Peyer's patch (tissue), 4 donors: ENCODE measurements around the gene STX10. TPM values are rescaled to one million over a fixed set of nuclear protein-coding genes. Genes with fewer than 3 reads are reported as not detected.

Experiments used
- DNase-seq, 3 donors: peaks; one replicate each; pipeline ENCODE4 v3.0.0-alpha.2; 2017 to 2019
- H3K27ac ChIP-seq, 4 donors: fragments of 200-600 bp; sonication (generic); one replicate each; pipeline ENCODE4 v1.5.1; 2016 to 2019
- H3K27me3 ChIP-seq, 2 donors: fragments of 200-600 bp; sonication (generic); one replicate each; pipeline ENCODE4 v1.5.1; 2019
- H3K36me3 ChIP-seq, 3 donors: fragments of 200-600 bp; sonication (generic); one replicate each; pipeline ENCODE4 v1.5.1; 2016 to 2019
- H3K4me1 ChIP-seq, 4 donors: fragments of 200-600 bp; sonication (generic); one replicate each; pipeline ENCODE4 v1.5.1; 2016 to 2019
- H3K4me3 ChIP-seq, 4 donors: fragments of 200-600 bp; sonication (generic); 1 replicate in 3 of 4; 2 replicates in 1 of 4; pipeline ENCODE4 v1.5.1; 2016 to 2019; ENCODE audit warnings: mild to moderate bottlenecking in 1 of 4
- H3K9me3 ChIP-seq, 4 donors: fragments of 200-600 bp; sonication (generic); one replicate each; pipeline ENCODE4 v1.5.1; 2016 to 2019; ENCODE audit warnings: mild to moderate bottlenecking in 1 of 4
- POLR2A ChIP-seq, 2 donors: fragments of 450-650 bp; IDR thresholded peaks; one replicate each; pipeline ENCODE4 v1.5.1; 2017; ENCODE audit warnings: antibody characterized with exemption in 2 of 2, mild to moderate bottlenecking in 2 of 2, moderate library complexity in 2 of 2
- total RNA-seq, 4 donors: library from RNA; depleted of rRNA; stranded (reverse); fragments of >200 nt; gene quantifications; one replicate each; pipeline ENCODE4 v1.1.0, GENCODE V29; 2016
- TF ChIP-seq, protein P1 (sequence below), 6 experiments: fragments of 450-650 bp in 4 of 6; fragments of 200-600 bp in 2 of 6; sonication (generic) in 1 of 6; IDR thresholded peaks; one replicate each; pipeline ENCODE4 v1.5.1; 2017 to 2019; ENCODE audit warnings: antibody characterized with exemption in 6 of 6, mild to moderate bottlenecking in 3 of 6, moderate library complexity in 1 of 6

Gene STX10
- total RNA-seq, 4 donors from 2014 or later = 78.1 to 199 (median 107) TPM

DNA sequence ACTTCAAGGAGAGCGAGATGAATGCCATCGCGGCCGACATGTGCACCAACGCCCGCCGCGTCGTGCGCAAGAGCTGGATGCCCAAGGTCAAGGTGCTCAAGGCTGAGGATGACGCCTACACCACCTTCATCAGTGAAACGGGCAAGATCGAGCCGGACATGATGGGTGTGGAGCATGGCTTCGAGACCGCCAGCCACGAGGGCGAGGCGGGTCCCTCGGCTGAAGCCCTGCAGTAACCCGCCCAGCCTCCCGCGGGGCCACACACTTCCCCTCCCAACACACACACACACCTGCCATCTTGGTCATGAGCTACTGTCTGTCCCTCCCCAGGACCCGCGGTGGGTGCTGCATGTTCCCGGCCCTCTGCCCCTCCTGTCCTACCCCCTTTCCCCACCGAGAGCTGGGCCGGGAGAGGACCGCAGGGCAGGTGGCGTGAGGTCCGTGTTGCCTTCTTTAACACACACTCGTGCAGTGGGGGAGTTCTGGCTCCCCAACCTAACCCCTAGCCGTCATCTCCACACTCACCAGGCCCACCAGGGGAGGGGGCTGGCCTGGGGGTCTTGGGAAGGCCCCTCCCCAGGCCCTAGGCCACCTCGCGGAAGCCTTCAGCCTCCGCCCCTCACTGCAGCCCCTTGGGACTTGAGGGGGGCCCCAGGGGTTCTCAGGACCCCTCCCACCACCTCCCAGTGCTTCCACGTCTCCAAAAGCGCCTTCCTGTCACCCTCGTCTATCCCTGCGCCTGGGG lies 11.8 kb downstream of the STX10 start:
- DNase-seq = no peak
- H3K36me3 ChIP-seq = peaks cover 0 to 55% (median 0%) of the 10 kb centered on the region in 3 donors
- H3K4me1 ChIP-seq = no peaks in the 10 kb centered on the region
- TF ChIP-seq, protein P1, sequence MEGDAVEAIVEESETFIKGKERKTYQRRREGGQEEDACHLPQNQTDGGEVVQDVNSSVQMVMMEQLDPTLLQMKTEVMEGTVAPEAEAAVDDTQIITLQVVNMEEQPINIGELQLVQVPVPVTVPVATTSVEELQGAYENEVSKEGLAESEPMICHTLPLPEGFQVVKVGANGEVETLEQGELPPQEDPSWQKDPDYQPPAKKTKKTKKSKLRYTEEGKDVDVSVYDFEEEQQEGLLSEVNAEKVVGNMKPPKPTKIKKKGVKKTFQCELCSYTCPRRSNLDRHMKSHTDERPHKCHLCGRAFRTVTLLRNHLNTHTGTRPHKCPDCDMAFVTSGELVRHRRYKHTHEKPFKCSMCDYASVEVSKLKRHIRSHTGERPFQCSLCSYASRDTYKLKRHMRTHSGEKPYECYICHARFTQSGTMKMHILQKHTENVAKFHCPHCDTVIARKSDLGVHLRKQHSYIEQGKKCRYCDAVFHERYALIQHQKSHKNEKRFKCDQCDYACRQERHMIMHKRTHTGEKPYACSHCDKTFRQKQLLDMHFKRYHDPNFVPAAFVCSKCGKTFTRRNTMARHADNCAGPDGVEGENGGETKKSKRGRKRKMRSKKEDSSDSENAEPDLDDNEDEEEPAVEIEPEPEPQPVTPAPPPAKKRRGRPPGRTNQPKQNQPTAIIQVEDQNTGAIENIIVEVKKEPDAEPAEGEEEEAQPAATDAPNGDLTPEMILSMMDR (IDR thresholded peaks at IDR 0.05) = no peak
- no peak for TF ChIP-seq POLR2A (IDR thresholded peaks at IDR 0.05)
- H3K27ac ChIP-seq = no peak overlapping the region
- H3K9me3 ChIP-seq = no peaks in the 10 kb centered on the region
- no peaks in the 10 kb centered on the region for H3K27me3 ChIP-seq
- no peak overlapping the region for H3K4me3 ChIP-seq

DNA sequence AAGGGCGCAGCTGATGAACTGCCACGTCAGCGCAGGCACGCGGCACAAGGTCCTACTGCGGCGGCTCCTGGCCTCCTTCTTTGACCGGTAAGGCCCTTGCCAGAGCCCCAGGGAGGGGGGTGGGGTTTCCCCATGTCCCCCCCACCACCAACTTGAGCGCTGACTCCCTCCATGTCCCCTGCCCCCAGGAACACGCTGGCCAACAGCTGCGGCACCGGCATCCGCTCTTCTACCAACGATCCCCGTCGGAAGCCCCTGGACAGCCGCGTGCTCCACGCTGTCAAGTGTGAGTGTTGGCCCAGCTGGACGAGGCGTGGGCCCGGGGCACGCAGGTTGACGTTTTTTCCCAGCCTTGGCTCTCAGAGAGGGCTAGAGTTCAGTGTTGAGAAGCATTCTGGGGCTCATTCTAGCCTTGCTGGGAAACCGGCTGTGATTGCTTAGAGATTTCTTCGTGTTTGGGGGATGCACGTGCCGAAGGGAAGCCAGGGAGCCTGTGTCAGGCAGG lies 12.8 kb downstream of the STX10 start:
- TF ChIP-seq POLR2A (IDR thresholded peaks at IDR 0.05) = no peak
- TF ChIP-seq, protein P1 (IDR thresholded peaks at IDR 0.05) = no peak
- H3K36me3 ChIP-seq = peaks cover 0 to 52% (median 0%) of the 10 kb centered on the region in 3 donors
- no peaks in the 10 kb centered on the region for H3K4me1 ChIP-seq

DNA sequence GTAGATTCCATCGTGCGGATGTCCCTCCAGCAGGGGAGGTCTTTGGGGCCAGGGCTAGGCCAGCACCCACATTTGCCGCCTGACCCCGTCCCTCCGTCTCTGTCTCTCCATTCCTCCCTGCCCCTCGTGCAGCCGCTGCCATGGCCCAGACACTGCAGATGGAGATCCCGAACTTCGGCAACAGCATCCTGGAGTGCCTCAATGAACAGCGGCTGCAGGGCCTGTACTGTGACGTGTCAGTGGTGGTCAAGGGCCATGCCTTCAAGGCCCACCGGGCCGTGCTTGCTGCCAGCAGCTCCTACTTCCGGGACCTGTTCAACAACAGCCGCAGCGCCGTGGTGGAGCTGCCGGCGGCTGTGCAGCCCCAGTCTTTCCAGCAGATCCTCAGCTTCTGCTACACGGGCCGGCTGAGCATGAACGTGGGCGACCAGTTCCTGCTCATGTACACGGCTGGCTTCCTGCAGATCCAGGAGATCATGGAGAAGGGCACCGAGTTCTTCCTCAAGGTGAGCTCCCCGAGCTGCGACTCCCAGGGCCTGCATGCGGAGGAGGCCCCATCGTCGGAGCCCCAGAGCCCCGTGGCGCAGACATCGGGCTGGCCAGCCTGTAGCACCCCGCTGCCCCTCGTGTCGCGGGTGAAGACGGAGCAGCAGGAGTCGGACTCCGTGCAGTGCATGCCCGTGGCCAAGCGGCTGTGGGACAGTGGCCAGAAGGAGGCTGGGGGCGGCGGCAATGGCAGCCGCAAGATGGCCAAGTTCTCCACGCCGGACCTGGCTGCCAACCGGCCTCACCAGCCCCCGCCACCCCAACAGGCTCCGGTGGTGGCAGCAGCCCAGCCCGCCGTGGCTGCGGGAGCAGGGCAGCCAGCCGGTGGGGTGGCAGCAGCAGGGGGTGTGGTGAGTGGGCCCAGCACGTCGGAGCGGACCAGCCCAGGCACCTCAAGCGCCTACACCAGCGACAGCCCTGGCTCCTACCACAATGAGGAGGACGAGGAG lies 14.8 kb downstream of the STX10 start:
- no peaks in the 10 kb centered on the region for H3K4me1 ChIP-seq
- H3K36me3 ChIP-seq = peaks cover 0 to 52% (median 0%) of the 10 kb centered on the region in 3 donors
- no peak for TF ChIP-seq POLR2A (IDR thresholded peaks at IDR 0.05)
- TF ChIP-seq, protein P1 (IDR thresholded peaks at IDR 0.05) = no peak
- H3K27ac ChIP-seq = no peak overlapping the region
- H3K9me3 ChIP-seq = no peaks in the 10 kb centered on the region
- no peak for DNase-seq
- H3K4me3 ChIP-seq = no peak overlapping the region
- H3K27me3 ChIP-seq = no peaks in the 10 kb centered on the region

More for the DNA sequence above, 12.8 kb downstream of the STX10 start:
- Histone ChIP-seq H3K27me3 (no peaks in the 10 kb centered on the region), H3K4me3 (no peak overlapping the region), H3K27ac (no peak overlapping the region), H3K9me3 (no peaks in the 10 kb centered on the region)
- no peak for DNase-seq

DNA sequence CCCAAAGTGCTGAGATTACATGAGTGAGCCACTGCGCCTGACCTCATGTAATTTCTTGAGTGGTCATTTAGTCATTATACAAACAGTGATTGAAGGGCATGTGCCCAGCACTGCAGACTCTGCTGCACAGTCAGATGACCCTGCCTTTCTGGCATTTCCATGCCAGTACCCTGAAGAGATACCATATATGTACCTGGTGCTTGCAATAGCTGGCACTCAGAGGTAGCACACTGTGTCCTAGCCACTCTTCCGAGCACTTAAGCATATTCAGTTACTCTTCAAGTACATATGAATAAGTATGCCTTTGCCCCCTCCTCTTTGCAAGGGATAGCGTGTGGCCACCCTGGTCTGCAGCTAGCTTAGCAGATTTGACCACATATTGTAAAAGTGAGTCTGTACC lies 15.5 kb downstream of the STX10 start:
- Histone ChIP-seq H3K4me3 (no peak overlapping the region), H3K9me3 (no peaks in the 10 kb centered on the region), H3K27ac (no peak overlapping the region), H3K36me3 (peaks cover 0 to 46% (median 0%) of the 10 kb centered on the region in 3 donors), H3K27me3 (no peaks in the 10 kb centered on the region), H3K4me1 (no peaks in the 10 kb centered on the region)
- no peak for DNase-seq
- no peak for TF ChIP-seq POLR2A (IDR thresholded peaks at IDR 0.05)
- TF ChIP-seq, protein P1 (IDR thresholded peaks at IDR 0.05) = no peak

DNA sequence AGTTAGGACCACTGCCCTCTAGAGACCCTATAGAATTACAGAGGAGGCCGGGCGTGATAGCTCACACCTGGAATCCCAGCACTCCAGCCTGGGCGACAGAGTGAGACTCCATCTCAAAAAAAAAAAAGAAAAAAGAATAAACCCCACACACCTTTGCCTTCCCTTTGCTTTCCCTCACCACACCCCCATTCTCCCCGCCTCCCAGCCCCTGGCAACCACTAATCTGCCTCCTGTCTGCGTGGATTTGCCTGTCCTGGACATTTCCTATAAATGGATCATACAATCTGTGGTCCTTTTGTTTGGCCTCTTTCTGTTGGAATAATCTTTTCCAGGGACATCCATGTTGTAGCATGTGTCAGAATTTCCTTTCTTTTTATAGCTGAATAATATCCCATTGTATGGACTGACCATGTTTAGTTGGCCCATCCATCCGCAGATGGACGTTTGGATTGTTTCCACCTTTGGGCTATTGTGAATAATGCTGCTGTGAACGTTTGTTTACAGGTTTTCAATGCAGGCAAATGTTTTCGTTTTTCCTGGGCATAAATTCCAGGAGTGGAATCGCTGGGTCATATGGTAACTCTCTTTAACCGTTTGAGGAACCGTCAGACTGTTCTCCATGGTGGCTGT lies 16.8 kb downstream of the STX10 start:
- Histone ChIP-seq H3K4me3 (no peak overlapping the region), H3K4me1 (no peaks in the 10 kb centered on the region), H3K36me3 (peaks cover 0 to 35% (median 0%) of the 10 kb centered on the region in 3 donors), H3K9me3 (no peaks in the 10 kb centered on the region), H3K27ac (no peak overlapping the region), H3K27me3 (no peaks in the 10 kb centered on the region)
- TF ChIP-seq, protein P1 (IDR thresholded peaks at IDR 0.05) = no peak
- no peak for TF ChIP-seq POLR2A (IDR thresholded peaks at IDR 0.05)
- DNase-seq = no peak
